Neural cell (in vitro differentiated cells): Measurements from ENCODE around the gene ACHE. TPM values are rescaled to one million over a fixed set of nuclear protein-coding genes. Genes with fewer than 3 reads are reported as not detected.

Experiments
- H2AFZ ChIP-seq: fragments of 200-600, 300-800 bp; sonication (generic), shearing (Covaris generic); 2 replicates; pipeline ENCODE4 v1.6.0; 2014; ENCODE audit warnings: low read depth, mild to moderate bottlenecking, antibody characterized with exemption, low read length, moderate library complexity
- H3F3A ChIP-seq: fragments of 200-600 bp; shearing (Covaris generic); 2 replicates; pipeline ENCODE4 v1.6.1; 2016; ENCODE audit warnings: mild to moderate bottlenecking, moderate library complexity, mixed read lengths, antibody characterized with exemption, low read length; ENCODE audit not compliant: insufficient read depth, poor library complexity, severe bottlenecking
- H3K27ac ChIP-seq: fragments of 200-600, 300-800 bp; sonication (generic), shearing (Covaris generic); 2 replicates; pipeline ENCODE4 v1.5.1; 2014; ENCODE audit warnings: mild to moderate bottlenecking, low read length, moderate library complexity
- H3K27me3 ChIP-seq: fragments of 300-800, 200-600 bp; sonication (generic), shearing (Covaris generic); 2 replicates; pipeline ENCODE4 v1.6.0; 2014; ENCODE audit warnings: mild to moderate bottlenecking, low read depth, low read length, moderate library complexity; ENCODE audit not compliant: insufficient read depth
- H3K36me3 ChIP-seq: fragments of 300-800, 200-600 bp; sonication (generic), shearing (Covaris generic); 2 replicates; pipeline ENCODE4 v1.5.1; 2014; ENCODE audit warnings: mild to moderate bottlenecking, antibody characterized with exemption, low read length, moderate library complexity; ENCODE audit not compliant: insufficient read depth
- H3K4me2 ChIP-seq: fragments of 300-800, 200-600 bp; sonication (generic), shearing (Covaris generic); 2 replicates; pipeline ENCODE4 v1.6.0; 2014; ENCODE audit warnings: mild to moderate bottlenecking, low read length
- H3K4me3 ChIP-seq: fragments of 300-800, 200-600 bp; sonication (generic), shearing (Covaris generic); 2 replicates; pipeline ENCODE4 v1.5.1; 2014; ENCODE audit warnings: mild to moderate bottlenecking, low read length, moderate library complexity
- H3K79me2 ChIP-seq: fragments of 200-600 bp; shearing (Covaris generic); replicated peaks from 2 replicates; pipeline ENCODE4 v1.6.0; 2014; ENCODE audit warnings: mild to moderate bottlenecking, low read length, moderate library complexity; ENCODE audit not compliant: insufficient read depth
- H3K9ac ChIP-seq: fragments of 300-800, 200-600 bp; sonication (generic), shearing (Covaris generic); 2 replicates; pipeline ENCODE4 v1.6.1; 2016; ENCODE audit warnings: mild to moderate bottlenecking, low read length, mixed read lengths
- H3K9me2 ChIP-seq: fragments of 200-600 bp; shearing (Covaris generic); 2 replicates; pipeline ENCODE4 v1.6.1; 2016; ENCODE audit warnings: mild to moderate bottlenecking, low read length, mixed read lengths; ENCODE audit not compliant: insufficient read depth
- H3K9me3 ChIP-seq: fragments of 200-600, 300-800 bp; sonication (generic), shearing (Covaris generic); 2 replicates; pipeline ENCODE4 v1.6.1; 2016; ENCODE audit warnings: mild to moderate bottlenecking, mixed run types, low read length, moderate library complexity, mixed read lengths
- H4K20me1 ChIP-seq: fragments of 200-600 bp; shearing (Covaris generic); 2 replicates; pipeline ENCODE4 v1.6.1; 2016; ENCODE audit warnings: mild to moderate bottlenecking, mixed run types; ENCODE audit not compliant: insufficient read depth
- EP300 ChIP-seq: fragments of 450-650 bp; conservative IDR thresholded peaks from 2 replicates; pipeline ENCODE4 v1.6.1; 2014; ENCODE audit warnings: antibody characterized with exemption, mild to moderate bottlenecking, moderate library complexity; ENCODE audit not compliant: poor library complexity, severe bottlenecking
- EZH2 ChIP-seq: fragments of 200-600, 300-800 bp; shearing (Covaris generic), sonication (generic); IDR thresholded peaks from 2 replicates; pipeline ENCODE4 v1.6.1; 2014; ENCODE audit warnings: antibody characterized with exemption, low read length, borderline replicate concordance, mild to moderate bottlenecking; ENCODE audit not compliant: insufficient read depth, poor library complexity, severe bottlenecking
- MXI1 ChIP-seq: fragments of 450-650 bp; conservative IDR thresholded peaks from 2 replicates; pipeline ENCODE4 v1.6.1; 2014; ENCODE audit warnings: antibody characterized with exemption, mild to moderate bottlenecking; ENCODE audit not compliant: poor library complexity, severe bottlenecking
- POLR2AphosphoS5 ChIP-seq: IDR thresholded peaks from 2 replicates; pipeline ENCODE4 v1.6.1; 2012
- RAD21 ChIP-seq: fragments of 450-650 bp; conservative IDR thresholded peaks from 2 replicates; pipeline ENCODE4 v1.6.1; 2014; ENCODE audit warnings: antibody characterized with exemption, mild to moderate bottlenecking, moderate library complexity
- REST ChIP-seq: IDR thresholded peaks from 2 replicates; pipeline ENCODE4 v1.6.1; 2012; ENCODE audit warnings: borderline replicate concordance
- SMC3 ChIP-seq: fragments of 450-650 bp; conservative IDR thresholded peaks from 2 replicates; pipeline ENCODE4 v1.6.1; 2014; ENCODE audit warnings: antibody characterized with exemption, mild to moderate bottlenecking, moderate library complexity; ENCODE audit not compliant: poor library complexity
- TAF1 ChIP-seq: IDR thresholded peaks from 2 replicates; pipeline ENCODE4 v1.6.1; 2012; ENCODE audit warnings: low read depth
- polyA plus RNA-seq: library from polyadenylated mRNA; depleted of rRNA; stranded (reverse); fragments of >200 nt; gene quantifications from 2 replicates; pipeline ENCODE4 v1.2.3, GENCODE V29; 2014
- TF ChIP-seq, protein P1 (sequence below): fragments of 450-650 bp; IDR thresholded peaks from 2 replicates; pipeline ENCODE4 v1.5.1; 2014; ENCODE audit warnings: antibody characterized with exemption, mild to moderate bottlenecking, moderate library complexity; ENCODE audit not compliant: poor library complexity, severe bottlenecking

The ACHE gene
- polyA plus RNA-seq, 1 donor from 2014 or later, result 12.2 TPM

DNA sequence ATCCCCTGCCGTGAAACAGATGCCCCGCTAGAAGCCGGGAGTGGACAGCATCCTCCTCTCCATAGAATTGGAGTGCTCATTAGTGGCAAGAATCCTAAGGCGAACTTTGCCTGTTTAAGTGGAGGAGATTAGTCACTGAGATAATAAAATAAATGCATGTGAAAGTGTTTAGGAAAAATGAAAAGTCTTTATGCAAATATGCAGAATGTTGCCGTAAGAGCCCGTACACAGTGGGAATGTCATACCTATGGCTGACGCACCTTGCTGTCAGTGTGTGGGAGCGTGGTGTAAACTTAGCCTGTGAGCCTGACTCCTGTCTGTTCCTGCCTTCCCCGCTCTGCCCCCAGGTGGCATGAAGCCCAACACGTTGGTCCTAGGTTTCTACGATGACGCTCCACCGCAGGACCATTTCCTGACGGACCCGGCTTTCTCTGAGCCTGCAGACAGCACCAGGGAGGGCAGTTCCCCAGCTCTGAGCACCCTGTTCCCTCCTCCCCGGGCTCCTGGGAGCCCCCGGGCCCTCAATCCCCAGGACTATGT is 30.2 kb downstream of the ACHE start:
- no peak overlapping the region for H3K9ac ChIP-seq
- no peaks in the 10 kb centered on the region for H3K9me3 ChIP-seq
- H4K20me1 ChIP-seq, result no peaks in the 10 kb centered on the region
- no peak overlapping the region for H2AFZ ChIP-seq
- no peaks in the 10 kb centered on the region for H3K27me3 ChIP-seq
- H3F3A ChIP-seq, result no peaks in the 10 kb centered on the region
- no peak overlapping the region for H3K27ac ChIP-seq
- H3K36me3 ChIP-seq, result no peaks in the 10 kb centered on the region
- H3K4me2 ChIP-seq, result no peak overlapping the region
- H3K4me3 ChIP-seq, result no peak overlapping the region
- H3K9me2 ChIP-seq, result no peaks in the 10 kb centered on the region
- TF ChIP-seq EZH2 (no peak), MXI1 (no peak), EP300 (no peak), POLR2AphosphoS5 (no peak), REST (no peak), RAD21 (no peak), TAF1 (no peak), SMC3 (no peak)
- TF ChIP-seq, protein P1, sequence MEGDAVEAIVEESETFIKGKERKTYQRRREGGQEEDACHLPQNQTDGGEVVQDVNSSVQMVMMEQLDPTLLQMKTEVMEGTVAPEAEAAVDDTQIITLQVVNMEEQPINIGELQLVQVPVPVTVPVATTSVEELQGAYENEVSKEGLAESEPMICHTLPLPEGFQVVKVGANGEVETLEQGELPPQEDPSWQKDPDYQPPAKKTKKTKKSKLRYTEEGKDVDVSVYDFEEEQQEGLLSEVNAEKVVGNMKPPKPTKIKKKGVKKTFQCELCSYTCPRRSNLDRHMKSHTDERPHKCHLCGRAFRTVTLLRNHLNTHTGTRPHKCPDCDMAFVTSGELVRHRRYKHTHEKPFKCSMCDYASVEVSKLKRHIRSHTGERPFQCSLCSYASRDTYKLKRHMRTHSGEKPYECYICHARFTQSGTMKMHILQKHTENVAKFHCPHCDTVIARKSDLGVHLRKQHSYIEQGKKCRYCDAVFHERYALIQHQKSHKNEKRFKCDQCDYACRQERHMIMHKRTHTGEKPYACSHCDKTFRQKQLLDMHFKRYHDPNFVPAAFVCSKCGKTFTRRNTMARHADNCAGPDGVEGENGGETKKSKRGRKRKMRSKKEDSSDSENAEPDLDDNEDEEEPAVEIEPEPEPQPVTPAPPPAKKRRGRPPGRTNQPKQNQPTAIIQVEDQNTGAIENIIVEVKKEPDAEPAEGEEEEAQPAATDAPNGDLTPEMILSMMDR, result no peak
- no peaks in the 10 kb centered on the region for H3K79me2 ChIP-seq

DNA sequence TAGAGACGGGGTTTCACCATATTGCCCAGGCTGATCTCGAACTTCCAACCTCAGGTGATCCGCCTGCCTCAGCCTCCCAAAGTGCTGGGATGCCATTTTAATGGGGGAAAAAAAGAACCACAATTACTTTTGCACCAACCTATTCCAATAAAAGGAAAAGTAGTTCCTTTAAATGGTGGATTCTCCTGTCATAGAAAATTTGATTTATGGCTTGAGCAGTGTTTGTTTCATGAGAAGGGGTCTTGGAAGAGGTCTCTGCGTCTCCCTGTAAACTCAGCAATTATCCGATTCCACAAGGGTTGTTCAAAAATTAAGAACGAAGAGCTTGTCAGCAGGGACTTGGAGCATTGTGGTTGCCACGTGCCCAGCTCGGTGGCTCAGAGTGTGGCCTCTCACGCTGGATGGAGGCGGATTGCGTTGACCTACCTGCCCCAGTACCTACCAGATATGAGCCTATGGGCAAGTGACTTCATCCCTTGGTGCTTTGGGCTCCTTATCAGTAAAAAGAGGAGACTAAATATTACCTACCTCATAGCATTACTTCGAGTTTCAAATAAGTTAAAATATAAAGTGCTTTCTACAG is 31.3 kb downstream of the ACHE start:
- TF ChIP-seq, protein P1, result no peak
- TF ChIP-seq MXI1 (no peak), REST (no peak), POLR2AphosphoS5 (no peak), EZH2 (no peak), RAD21 (no peak), TAF1 (no peak), EP300 (no peak), SMC3 (no peak)
- H3K79me2 ChIP-seq, result no peaks in the 10 kb centered on the region
- H3K9ac ChIP-seq, result no peak overlapping the region
- H3F3A ChIP-seq, result no peaks in the 10 kb centered on the region
- H3K9me2 ChIP-seq, result no peaks in the 10 kb centered on the region
- no peaks in the 10 kb centered on the region for H3K27me3 ChIP-seq
- no peak overlapping the region for H3K4me2 ChIP-seq
- no peaks in the 10 kb centered on the region for H3K9me3 ChIP-seq
- no peak overlapping the region for H3K27ac ChIP-seq
- no peak overlapping the region for H3K4me3 ChIP-seq
- H2AFZ ChIP-seq, result no peak overlapping the region
- no peaks in the 10 kb centered on the region for H4K20me1 ChIP-seq
- H3K36me3 ChIP-seq, result no peaks in the 10 kb centered on the region
